Hematopoietic multipotent progenitor cell treated with erythropoietin and hydrocortisone succinate and interleukin-3 and kit ligand, for 6 days (in vitro differentiated cells): ENCODE measurements around the gene SPDEF.

Experiments used
- DNase-seq: peaks from one replicate; pipeline ENCODE4 v3.0.0-alpha.2; 2015

Gene SPDEF

GRCh38 chr6:34512738-34513115 lies 43.4 kb downstream of the SPDEF start:
- DNase-seq, result no peak

DNA sequence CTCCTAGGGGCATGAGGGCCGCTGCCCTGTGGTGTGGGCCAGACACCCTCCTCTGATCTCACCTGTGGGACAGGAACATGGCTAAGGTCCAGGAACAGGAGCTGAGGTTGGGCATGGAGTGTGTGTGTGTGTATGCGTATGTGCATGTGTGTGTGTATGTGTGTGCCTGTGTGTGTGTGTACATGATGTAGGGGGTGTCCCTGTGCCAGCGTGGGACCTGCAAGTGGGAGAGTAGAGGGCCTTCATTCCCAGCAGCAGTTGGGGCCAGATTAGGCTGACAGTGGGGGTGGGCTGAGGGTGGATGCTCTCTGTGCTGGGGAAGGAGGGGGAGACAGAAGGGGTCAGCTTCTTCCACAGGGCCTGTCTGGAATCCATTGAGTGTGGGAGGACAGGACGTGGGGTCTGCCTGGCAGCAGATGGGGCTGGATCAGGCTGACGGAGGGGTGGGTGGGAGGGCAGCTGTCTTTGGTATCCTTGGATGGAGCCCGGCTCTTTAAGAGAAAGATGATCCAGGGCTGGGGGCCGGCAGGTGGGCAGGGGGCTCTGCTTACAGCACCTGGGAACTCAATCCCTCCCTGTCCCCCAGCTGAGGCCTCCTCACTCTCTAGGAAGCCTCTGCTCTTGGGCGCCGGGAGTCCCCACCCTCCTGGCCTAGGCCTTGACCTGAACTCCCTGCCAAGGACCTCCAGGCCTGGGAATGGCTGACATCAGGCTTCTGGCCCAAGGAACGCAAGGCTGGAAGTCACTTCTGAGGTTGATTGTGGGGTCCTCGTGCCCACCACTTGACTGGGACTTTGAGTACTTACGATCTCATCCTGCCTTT lies 44.0 kb downstream of the SPDEF start:
- no peak for DNase-seq

- no peak for DNase-seq
Measured at GRCh38 chr6:34511214-34511914, 44.8 kb downstream of the SPDEF start.

GRCh38 chr6:34510299-34510698 lies 45.8 kb downstream of the SPDEF start:
- DNase-seq, result no peak

GRCh38 chr6:34509782-34510181 lies 46.3 kb downstream of the SPDEF start:
- DNase-seq, result no peak

- no peak for DNase-seq
Measured at GRCh38 chr6:34508425-34508824, 47.7 kb downstream of the SPDEF start.

DNA sequence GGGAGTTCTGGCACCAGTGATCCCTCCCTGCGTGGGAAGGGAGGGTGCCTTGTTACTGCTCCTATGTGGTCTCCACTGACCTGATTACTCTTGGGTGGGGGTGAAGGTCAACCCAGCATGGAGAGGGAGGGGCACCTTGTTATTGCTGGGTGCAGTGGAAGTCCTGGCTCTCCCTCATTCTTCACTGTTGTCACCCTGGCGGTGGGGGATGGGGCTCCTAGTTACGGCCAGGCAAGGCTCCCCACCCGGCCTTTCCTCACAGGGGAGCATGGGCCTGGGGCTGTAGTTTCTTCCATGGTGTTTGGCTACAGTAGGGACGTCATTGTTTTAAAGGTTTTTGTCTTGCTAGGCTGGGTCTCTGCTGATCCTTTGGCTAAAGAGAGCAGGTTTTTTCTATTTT lies 49.4 kb downstream of the SPDEF start:
- no peak for DNase-seq

- no peak for DNase-seq
Measured at GRCh38 chr6:34497411-34497810, 58.7 kb downstream of the SPDEF start.

- DNase-seq, result no peak
Measured at GRCh38 chr6:34496103-34496685, 59.9 kb downstream of the SPDEF start.

DNA sequence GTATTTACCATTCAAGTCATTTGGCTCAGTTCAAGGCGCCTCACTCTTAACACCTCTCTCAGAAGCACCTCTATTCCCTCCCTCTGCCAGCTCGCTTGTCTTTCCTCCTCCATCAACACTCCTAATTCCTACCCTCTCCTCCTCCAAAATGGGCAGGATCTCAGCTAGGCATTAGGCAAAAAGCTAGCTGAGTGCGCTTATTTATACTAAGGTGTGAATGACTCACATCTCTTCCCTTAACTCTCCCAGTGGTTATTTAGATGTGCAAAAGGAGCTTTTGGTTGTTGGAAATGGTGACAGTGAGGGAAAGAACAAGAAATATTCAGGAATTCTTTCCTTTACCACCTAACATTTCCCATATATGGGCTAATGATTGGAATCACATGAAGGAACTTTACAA lies 61.2 kb downstream of the SPDEF start:
- DNase-seq, result no peak

DNA sequence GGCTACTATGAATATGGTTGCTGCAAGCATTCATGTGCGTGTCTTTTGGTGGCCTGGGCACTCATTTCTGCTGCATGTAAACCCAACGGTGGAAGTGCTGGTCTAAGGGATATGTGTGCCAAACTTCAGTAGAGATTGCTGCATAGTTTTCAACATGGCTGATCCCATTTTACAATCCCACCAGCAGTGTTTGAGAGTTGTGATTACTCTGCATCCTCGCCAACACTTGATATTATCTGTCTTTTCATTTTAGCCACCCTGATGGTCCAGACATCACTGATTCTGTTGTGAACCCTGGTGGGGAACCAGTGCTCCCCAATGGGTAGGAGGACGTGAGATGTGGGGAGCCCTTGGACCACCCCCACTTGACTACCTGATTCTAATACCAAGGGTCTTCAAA lies 62.8 kb downstream of the SPDEF start:
- DNase-seq, result no peak

DNA sequence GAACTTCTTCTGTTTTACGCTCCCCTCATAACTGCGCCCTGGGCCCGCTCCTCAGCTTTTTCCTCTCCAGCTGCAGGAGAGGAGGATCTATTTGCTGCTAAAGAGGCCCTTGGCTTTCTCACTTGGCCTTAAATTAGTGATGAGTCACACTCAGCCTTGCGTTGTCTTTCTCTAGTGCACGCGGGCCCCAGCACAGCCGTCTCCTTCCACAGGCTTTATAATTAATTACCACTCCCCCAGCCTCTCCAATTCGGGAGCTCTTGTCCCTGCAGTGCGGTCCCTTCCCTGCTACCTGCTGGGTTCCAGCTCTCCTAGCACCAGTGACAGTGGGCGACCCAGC lies 65.1 kb downstream of the SPDEF start:
- DNase-seq, result no peak

GRCh38 chr6:34490390-34491090 lies 65.6 kb downstream of the SPDEF start:
- DNase-seq, result no peak

DNA sequence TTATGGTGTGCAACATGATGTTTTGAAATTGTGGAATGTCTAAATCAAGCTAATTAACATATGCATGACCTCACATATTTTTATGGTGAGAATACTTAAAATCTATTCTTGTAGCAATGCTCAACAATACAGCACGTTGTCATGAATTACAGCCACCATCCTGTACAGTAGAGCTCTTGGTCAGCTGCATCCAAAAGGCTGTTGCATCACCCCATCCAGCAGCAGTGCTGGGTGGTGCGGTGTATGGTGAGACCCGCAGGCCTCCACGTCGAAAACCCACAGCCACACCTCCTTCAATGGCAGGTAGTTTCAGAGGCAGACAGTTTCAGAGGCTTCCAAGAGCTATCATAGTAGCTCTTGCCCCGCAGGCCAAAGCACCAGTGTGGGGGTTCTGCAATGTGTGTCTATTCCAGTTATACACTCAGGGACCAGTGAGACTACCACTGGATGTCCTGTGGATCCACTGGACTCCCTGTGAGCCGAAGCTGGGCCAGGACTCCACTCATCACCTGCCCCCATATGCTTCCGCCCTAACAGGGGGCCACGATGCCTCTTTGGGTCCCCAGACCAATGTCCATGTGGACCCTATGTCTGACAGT lies 66.8 kb downstream of the SPDEF start:
- no peak for DNase-seq
